SH-SY5Y (cell line): ENCODE measurements around the gene SLC16A12.

ENCODE experiments used
- GATA2 ChIP-seq: IDR thresholded peaks from 2 replicates; pipeline ENCODE4 v1.6.1; 2011; ENCODE audit warnings: mild to moderate bottlenecking, low read depth, low read length
- GATA3 ChIP-seq: IDR thresholded peaks from 2 replicates; pipeline ENCODE4 v1.6.1; 2011; ENCODE audit warnings: low read depth, mild to moderate bottlenecking, low read length, moderate library complexity

- TF ChIP-seq GATA3 (no peak), GATA2 (no peak)
Observed at GRCh38 chr10:89465196-89465595, 70.2 kb downstream of the SLC16A12 start.
